GM18526 (cell line): ENCODE results near the gene NME3.

Experiments
- POLR2A ChIP-seq: IDR thresholded peaks from 3 replicates; pipeline ENCODE4 v1.6.1; 2011; ENCODE audit not compliant: insufficient read length; ENCODE audit errors: extremely low read depth

Gene NME3

DNA sequence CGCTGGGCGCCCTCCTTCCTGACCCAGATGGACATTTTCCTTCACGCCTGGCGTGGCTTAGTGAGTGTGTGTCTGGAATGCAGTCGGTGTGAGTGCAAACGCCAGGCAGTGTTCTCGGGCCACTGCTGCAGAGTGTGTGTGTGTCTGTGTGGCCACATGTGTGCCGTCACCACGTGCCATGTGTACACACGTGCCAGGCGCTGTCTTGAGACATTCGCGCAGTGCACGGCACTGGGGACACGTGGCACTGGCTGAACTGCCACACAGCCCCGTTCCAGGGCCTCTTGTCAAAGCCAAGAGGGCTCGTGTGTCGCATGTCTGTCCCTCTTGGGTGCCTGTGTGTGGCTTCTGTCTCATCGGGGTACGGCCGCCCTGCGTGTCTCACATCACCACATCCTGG, 36.5 kb downstream of the NME3 start:
- no peak for TF ChIP-seq POLR2A

DNA sequence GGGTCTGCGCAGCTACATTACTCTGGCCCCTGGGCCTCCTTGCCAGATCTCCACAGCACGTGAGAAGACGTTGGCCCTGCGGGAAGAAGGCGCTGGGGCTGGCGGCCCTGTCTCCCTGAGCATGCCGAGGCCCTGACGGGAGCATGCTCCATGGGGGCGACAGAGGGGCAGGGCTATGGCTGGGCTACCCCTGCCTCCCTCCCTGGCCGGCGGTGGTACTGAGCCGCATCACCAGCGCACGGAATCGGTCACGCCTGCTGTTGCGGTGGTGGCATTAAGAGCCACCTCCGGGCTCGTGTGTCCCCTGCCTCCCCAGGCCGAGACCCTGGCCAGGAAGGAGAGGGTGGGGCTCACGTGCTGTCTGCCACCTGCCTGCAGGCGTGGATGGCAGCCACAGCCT, 37.2 kb downstream of the NME3 start:
- TF ChIP-seq POLR2A, result no peak

DNA sequence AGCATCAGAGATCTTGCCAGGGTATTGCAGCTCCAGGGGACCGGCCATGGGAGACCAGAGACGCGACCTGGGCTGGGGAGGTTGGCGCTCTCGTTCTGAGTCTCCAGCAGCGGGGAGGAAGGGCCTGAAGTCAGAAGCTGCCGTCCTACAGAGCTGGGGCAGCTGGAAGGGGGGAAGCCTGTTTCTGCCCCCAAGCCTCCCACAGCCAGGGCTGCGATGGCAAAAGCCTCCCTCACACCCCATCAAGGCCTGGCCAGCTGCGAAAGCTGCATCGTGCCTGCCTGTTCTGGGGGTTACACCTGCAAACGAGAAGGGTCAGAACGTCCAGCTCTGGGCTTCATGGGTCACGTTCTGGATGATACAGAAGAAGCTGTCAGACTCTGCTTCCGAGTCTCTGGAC, 39.3 kb downstream of the NME3 start:
- TF ChIP-seq POLR2A, result no peak

DNA sequence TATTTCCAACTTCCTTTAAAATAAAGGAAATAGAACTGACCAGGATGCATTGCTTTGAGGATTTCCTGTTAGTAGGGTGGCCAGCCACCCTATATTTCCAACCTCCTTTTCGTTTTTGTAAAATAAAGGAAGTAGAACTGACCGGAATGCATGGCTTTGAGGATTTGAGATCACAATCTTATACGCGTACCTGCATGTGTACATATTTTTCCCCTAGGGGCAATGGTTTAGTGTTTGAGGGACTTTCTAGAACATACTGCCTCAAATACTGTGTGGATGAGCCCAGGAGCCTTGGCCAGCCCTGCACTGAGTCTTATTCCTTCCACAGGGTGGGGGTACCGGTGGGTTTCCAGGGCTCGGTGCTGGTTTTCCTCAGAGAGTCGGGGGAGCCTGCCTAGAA, 39.7 kb downstream of the NME3 start:
- TF ChIP-seq POLR2A, result no peak

DNA sequence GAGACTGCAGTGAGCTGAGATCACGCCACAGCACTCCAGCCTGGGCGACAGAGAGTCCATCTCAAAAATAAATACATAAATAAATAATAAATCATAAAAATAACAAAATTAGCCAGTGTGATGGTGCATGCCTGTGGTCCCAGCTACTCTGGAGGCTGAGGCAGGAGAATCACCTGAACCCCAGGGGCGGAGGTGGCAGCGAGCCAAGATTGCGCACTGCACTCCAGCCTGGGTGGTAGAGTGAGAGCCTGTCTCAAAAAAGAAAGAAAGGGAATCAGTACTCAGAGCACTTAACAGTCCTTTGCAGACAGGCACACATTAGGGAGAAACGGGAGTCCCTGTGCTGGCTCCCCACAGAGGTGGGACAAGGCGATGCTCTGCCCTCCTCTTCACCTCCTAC, 40.3 kb downstream of the NME3 start:
- no peak for TF ChIP-seq POLR2A

DNA sequence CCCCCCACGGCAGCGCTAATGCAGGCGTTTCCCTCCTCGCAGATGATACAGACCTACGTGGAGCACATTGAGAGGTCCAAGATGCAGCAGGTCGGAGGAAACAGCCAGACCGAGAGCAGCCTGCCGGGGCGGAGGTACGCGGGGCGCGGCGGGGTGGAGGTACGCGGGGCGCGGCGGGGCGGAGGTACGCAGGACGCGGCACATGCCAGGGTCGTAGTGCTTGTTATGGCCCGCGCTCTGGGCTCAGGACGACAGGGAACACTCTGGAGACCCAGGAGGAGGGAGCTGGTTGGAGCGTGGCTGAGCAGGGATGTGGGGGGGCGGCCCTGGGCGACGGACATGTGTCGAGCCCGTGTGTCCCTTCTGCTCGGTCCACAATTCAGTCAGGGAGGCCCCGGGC, 41.9 kb downstream of the NME3 start:
- TF ChIP-seq POLR2A, result no peak

DNA sequence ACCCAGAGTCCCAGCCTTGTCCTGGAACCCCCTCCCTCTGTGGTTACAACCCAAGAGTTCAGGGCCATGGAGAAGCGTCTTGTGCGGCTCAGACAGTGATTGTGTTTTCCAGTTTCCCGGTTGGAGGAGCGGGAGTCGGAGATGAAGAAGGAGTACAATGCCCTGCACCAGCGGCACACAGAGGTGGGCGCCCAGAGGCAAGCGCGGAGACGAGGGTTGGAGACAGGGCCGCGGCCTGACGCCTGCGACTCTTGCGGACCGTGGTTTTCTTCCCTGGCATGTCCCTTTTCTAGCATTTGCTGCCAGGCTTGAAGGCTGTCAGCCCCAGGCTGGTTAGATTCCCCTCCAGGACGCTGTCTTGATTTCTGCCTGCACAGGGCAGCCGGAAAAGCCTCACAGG, 42.3 kb downstream of the NME3 start:
- no peak for TF ChIP-seq POLR2A

DNA sequence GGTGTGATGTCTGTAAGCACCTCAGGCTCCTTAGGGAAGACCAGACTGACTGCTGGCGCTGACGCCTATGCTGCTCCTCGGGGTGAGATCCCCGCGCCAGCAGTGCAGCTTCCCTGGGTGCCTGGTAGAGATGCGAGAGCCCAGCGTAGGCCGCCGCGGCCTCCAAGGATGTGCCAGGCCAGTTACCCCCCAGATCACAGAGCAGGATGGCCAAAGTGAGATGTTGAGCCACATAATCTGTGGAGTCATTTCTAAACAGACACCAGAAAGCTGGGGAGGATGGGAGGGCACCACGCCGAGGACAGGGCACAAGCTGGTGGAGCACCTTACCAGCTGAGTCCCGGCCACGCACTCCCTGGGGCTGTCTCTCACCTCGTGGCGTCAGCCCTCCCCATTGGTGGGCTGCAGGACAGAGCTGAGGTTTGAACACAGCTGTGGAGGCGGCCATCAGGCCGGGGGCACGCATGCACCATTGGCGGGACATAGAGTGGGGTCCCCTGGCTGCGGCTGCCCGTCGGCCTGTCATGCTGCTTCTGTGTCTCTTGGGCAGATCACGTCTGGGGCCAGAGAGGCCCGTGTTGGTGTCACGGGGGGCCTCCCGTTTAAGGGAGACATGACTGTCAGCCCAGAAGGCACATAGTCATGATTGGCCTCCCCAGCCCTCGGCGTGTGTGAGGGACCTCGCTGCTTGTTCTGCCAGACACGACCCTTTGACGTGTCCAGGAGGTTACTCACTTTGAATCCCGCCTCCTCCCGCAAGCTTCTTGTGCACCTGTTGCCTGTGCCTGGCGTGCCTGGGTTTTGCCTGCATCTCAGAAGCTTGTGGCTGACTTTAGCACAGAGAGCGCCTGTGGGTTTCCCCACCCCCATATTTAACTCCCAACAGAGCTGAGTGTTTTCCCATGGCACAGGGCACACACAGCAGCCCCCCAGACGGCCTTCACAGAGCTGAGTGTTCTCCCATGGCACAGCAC, 43.4 kb downstream of the NME3 start:
- TF ChIP-seq POLR2A, result no peak

DNA sequence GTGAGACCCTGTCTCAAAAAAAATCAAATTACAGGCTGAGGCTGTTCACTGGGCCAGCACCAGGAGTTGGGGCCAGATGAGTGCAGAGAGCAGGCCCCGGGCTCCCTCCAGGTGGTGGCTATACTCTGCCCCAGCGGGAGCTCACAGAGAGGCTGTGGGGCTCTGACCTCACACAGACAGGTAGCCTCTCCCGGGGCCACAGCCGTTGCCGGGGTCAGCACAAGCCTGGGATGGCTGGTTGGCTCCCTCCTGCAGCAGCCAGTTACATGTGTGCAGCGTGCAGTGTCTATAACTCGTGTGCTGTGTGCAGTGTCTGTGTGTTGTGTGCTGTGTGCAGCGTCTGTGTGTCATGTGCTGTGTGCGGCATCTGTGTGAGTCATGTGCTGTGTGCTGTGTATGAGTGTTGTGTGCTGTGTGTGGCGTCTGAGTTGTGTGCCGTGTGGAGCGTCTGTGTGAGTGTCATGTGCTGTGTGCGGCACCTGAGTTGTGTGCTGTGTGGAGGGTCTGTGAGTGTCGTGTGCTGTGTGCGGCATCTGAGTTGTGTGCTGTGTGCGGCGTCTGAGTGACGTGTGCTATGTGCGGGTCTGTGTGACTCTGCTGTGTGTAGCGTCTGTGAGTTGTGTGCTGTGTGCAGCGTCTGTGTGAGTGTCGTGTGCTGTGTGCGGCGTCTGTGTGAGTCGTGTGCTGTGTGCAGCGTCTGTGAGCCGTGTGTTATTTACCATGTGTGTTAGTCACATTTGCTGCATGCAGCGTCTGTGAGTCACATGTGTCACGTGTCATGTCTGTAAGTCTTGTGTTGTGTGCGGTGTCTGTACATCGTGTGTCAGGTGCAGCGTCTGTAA, 44.5 kb downstream of the NME3 start:
- no peak for TF ChIP-seq POLR2A

DNA sequence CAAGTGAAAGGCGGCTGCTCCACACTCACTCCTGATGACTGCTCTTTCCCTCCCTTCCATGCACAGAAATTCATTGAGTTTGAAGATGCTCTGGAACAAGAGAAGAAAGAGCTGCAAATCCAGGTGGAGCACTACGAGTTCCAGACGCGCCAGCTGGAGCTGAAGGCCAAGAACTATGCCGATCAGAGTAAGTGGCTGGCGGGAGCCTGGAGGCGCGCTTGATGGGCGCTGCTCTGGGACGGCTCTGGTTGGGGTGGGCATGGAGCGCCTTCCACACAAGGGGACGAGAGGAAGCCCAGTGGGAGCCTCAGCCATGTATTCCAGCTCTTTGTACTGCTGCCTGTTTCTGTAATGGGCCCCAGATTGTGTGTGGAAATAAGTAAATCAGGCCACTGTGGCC, 46.9 kb downstream of the NME3 start:
- no peak for TF ChIP-seq POLR2A

DNA sequence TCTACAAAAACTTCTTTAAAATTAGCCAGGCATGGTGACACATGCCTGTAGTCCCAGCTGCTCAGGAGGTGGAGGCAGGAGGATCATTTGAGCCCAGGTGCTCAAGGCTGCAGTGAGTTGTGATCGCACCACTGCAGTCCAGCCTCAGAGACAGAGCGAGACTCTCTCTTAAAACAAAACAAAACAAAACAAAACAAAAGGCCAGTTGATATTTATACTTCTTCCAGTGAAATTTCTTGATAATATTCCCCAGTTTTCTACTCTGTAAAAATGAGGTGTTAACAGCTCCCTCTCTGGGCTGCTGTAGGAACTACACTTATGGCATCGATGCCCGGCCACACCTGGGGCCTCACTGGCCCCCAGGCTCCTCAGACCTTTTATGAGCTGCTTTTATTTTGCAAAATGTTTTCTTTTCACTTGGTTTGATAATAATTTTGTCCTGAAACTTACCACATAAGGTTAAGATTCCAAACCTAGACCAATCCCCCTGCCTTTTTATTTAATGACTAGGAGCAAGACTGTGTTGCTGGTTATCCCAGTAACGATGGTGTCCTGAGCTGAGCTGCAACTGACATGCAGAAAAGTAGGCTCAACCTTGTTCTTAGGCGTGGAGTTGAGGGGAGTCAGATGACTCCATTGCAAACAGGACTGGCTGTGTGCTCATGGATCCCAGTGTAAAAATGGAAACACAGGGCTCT, 47.7 kb downstream of the NME3 start:
- TF ChIP-seq POLR2A, result no peak

DNA sequence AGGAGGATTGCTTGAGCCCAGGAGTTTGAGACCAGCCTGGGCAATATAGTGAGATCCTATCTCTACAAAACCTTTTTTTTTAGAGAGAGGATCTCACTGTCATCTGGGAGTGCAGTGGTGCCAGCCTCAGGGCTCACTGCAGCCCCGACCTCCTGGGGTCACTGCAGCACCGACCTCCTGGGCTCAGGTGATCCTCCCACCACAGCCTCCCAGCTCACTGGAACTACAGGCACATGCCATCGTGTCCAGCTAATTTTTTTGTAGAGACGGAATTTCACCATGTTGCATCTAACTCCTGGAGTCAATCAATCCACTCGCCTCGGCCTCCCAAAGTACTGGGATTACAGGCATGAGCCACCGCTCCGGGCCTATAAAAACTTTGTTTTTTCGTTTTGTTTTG, 50.0 kb downstream of the NME3 start:
- TF ChIP-seq POLR2A, result no peak
